HG03060 (cell line): ENCODE measurements around the gene DTX1.

Experiments
- ATAC-seq: cut with Tn5 transposase; IDR thresholded peaks from one replicate; pipeline ENCODE4 v1.9.1; 2021; ENCODE audit warnings: low read depth, moderate number of reproducible peaks; ENCODE audit not compliant: unreplicated experiment

The DTX1 gene

DNA sequence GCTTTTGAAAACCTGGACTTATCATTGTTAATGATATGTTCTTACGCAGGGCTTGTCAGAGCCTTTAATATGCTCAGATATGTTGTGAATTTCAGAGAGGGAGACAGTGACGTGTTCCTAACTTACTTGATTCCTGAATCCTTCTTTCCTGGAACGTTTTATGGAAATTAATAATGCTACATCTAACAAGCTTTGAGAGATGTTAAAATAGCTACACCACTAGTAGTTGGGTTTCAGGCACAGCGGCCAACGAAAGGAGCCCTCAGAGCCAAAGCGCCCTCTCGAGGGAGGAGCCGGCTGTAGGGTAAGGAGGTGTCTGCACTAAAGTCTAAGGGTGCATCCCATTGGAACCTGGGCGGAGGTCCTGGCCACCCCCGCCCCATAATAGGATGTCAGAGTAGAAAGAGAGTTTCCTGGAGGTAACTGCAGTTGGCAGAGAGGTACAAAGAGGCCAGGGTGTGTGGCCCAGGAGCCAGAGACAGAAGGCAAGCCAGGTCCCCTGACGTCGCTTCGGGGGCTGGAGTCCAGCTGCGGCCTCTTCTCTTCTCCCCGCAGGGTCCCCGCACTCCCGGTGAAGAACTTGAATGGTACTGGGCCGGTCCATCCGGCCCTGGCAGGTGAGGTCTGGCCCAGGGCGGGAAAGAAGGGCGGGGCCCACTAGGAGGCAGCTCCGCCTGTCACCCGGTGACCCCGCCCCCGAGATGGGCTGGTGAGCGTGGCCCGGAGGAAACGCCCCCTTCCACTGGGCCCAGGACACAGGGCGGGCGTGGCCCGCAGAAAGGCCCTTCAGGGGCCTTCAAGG, 36.3 kb downstream of the DTX1 start:
- no peak for ATAC-seq

GRCh38 chr12:113093409-113094101, 37.0 kb downstream of the DTX1 start:
- no peak for ATAC-seq

GRCh38 chr12:113094738-113095137, 38.2 kb downstream of the DTX1 start:
- no peak for ATAC-seq

DNA sequence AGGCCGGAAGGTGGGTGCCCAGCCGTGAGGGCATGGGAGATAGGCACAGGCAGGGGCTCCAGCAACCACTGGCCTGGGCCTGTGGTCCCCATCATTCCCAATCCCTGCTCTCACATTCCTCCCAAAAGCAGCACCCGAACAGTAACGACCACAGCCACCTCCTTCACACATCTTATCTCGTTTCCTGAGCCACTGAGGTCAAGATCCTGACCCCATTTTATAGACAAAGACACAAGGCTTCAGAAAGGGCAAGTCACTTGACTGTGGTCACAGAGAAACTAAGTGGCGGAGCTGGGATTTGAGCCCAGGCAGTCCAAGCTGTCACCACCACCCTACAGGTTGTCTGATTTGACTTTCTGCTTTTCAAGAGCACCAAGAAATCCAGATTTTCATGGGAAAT, 38.9 kb downstream of the DTX1 start:
- no peak for ATAC-seq

GRCh38 chr12:113096675-113097461, 40.3 kb downstream of the DTX1 start:
- no peak for ATAC-seq

DNA sequence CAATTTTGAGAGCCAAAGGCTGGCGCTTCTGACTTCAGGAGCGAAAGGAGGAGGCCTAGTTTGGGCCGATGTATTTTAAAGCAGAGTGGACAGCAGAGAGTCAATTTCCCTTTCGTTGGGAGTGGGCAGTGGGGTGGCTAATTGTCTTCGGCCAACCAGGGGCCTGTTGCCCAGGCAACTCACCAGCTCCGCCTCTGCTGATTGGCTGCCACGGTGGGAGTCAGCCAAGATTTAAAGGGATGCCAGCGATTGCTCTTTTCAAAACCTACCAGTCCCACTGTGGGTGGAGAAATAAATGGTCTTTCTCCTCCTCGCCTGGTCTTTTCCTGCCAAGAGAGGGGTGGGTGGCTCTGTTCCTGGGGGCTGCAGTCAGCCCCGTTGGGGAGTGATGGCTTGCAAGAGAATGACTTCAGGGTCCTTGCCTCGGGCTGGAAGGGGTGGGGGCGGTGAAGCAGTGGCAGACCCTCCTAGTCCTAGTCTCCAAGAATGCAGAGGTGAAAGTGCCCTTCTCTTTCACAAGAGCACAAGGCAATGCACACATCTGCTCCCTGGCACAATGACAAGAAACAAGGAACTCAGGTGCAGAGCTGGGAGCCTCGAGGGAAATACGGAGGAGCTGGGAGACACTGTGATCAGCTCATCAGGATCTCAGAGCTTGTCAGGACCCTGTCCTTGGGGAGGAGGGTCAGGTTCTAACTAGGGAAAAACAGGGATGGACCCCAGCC, 41.3 kb downstream of the DTX1 start:
- ATAC-seq, result no peak

GRCh38 chr12:113098441-113099028, 42.0 kb downstream of the DTX1 start:
- ATAC-seq, result no peak

- ATAC-seq, result no peak
These were observed 42.8 kb downstream of the DTX1 start for GRCh38 chr12:113099364-113099763.

- ATAC-seq, result no peak
These were observed 43.2 kb downstream of the DTX1 start for GRCh38 chr12:113099764-113100163.

DNA sequence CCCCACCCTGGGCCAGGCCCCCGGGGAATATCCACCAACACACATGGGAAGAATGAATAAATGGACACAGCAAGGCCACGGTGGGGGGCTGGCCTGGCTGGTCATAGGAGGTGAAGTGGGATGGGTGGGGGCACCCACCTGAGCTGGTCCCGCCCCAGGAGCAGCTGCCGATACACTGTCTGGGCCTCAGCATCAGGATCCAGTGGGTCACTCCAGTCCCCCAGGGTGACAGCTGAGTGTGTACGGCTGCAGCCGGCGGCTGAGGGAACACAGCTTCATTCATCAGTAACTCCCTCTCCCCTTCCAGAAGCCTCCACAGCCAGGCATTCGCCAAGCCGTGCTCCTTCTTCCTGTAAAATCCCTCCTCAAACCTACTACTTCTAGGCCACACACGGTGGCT, 45.2 kb downstream of the DTX1 start:
- no peak for ATAC-seq

- ATAC-seq, result no peak
These were observed 46.3 kb downstream of the DTX1 start for GRCh38 chr12:113102811-113103210.

GRCh38 chr12:113103756-113104450, 47.4 kb downstream of the DTX1 start:
- no peak for ATAC-seq

DNA sequence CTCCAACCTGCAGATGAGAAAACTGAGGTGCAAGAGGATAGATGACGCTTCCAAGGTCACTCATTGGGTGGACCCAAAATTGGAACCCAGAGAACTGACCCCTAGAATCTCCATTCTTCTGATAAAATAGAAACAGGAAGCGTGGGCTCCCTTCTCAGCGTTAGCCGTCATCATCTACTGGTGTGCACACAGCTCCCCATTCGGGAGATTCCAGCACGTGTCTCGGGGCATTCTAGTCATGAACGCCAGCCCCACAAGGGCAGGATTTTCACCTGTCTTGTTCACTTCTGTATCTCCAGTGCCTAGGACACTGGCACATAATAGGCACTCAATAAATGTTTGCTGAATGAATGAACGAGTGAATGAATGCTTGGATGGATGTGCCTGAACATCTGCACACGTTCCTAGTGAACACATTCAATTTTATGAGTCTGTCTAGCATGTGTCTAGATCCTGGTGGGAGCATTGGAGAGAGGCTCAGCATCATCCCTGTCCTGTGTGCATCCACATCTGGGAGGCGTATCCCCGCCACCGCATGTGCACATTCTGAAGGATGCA, 48.5 kb downstream of the DTX1 start:
- no peak for ATAC-seq

DNA sequence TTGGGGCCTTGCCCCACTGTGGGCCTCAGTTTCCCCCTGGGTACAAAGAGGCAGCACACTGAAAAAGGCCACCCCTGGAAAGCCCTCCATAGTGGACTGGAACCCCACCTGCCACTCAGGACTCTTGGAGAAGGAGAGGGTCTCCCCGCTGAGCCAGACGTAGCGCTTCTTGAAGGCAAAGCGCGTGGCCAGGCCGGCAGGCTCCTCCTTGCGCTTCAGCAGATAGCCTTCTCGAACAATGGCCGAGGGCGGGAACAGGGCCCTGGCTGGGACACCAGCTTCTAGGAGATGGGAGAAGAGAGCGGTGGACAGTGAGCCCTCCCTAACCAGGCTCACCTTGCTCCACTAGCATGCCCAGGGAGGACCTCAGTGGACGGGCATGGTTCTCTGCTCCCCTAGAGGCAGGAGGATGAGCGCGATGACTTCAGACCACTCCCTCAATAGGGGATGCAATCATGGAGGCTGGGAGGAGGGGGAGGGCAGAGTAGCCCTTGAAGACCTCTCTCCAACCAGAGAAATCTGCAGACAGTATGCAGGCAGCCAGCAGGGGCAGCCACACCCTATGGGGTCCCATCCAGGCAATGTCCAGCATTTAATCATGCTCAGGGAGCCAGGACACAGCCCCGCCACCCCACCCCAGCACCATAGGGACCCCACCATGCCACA, 49.2 kb downstream of the DTX1 start:
- no peak for ATAC-seq

DNA sequence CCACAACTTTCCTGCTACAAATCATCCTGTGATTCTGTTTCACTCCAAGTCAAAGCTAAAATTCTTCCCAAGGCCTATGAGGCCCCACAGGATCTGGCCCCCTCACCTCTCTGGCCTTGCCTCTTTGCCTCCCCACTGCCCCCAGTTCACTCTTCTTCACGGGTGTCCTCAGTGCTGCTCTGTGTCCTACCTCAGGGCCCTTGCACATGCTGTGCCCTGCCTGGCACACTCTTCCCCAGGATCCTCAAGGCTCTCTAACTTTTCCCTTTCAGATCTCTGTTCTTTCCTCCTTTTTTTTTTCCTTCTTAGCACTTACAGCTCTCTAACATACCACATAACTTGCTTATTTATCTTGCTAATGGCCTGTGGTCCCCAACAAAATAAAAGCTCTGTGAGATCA, 49.8 kb downstream of the DTX1 start:
- ATAC-seq, result no peak

DNA sequence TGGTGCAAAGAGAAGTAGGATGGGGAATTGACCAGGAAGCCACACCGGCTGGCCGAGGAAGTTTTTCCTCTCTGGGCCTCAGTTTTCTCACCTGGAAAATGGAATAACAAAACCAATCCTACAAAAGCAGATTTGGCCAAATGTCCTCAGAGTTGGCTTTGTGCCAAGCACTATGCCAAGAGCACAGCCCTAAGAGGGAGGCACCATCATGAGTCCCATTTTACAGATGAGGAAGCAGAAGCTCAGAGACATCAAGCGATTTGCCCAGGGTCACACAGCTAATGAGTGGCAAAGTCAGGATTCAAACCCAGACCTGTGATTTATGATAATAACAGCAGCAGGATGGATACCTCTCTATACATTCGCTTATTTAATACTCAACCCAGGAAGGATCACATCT, 51.8 kb downstream of the DTX1 start:
- ATAC-seq, result no peak

DNA sequence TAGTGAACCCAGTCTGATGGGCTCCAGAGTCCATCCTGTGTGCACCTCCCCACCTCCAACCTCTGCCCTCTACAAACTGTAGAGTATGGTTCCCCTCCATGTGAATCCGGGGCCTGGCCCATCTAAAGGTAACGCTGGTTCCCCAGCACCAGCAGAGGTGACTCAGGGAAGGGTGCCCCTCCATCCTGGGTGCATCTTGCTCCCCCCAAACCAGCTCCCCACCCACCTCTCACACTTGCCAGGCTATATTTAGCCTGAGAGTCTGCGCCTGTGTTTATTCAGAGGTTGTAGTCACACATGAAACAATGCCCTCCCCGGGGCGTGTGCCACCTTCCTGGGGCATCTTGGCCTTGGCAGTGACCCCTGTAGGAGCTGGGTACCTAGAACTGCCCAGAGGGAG, 52.8 kb downstream of the DTX1 start:
- ATAC-seq, result no peak

GRCh38 chr12:113109872-113110599, 53.5 kb downstream of the DTX1 start:
- ATAC-seq, result no peak
